HG02623 (cell line): ENCODE data around the gene NDST3.

Experiments
- ATAC-seq: cut with Tn5 transposase; IDR thresholded peaks from one replicate; pipeline ENCODE4 v1.9.1; 2021; ENCODE audit warnings: moderate library complexity; ENCODE audit not compliant: unreplicated experiment

Gene NDST3

GRCh38 chr4:118034053-118034785 lies at the start of gene NDST3:
TSS of gene NDST3 (plus strand) at chr4:118034486. CDS start at chr4:118053911, 19,425 bp downstream.
- no peak for ATAC-seq

GRCh38 chr4:117986321-117986720 lies 48.0 kb upstream of the NDST3 start:
- no peak for ATAC-seq

GRCh38 chr4:117987464-117987863 lies 46.8 kb upstream of the NDST3 start:
- ATAC-seq, result no peak

GRCh38 chr4:117996891-117997290 lies 37.4 kb upstream of the NDST3 start:
- no peak for ATAC-seq

GRCh38 chr4:118004088-118004487 lies 30.2 kb upstream of the NDST3 start:
- no peak for ATAC-seq

- ATAC-seq, result no peak
Observed at GRCh38 chr4:118005883-118006282, 28.4 kb upstream of the NDST3 start.

- no peak for ATAC-seq
Observed at GRCh38 chr4:118012142-118012541, 22.1 kb upstream of the NDST3 start.

- ATAC-seq, result no peak
Observed at GRCh38 chr4:118014831-118015230, 19.5 kb upstream of the NDST3 start.

GRCh38 chr4:118018381-118019145 lies 15.7 kb upstream of the NDST3 start:
- no peak for ATAC-seq

GRCh38 chr4:118026806-118027205 lies 7.5 kb upstream of the NDST3 start:
- no peak for ATAC-seq

- ATAC-seq, result no peak
Observed at GRCh38 chr4:118029224-118029623, 5.1 kb upstream of the NDST3 start.

- ATAC-seq, result no peak
Observed at GRCh38 chr4:118032691-118033090, 1.6 kb upstream of the NDST3 start.

- ATAC-seq, result no peak
Observed at GRCh38 chr4:118033148-118034052, 886 bp upstream of the NDST3 start.

- ATAC-seq, result no peak
Observed at GRCh38 chr4:118035309-118035708, 1.0 kb downstream of the NDST3 start.

- ATAC-seq, result no peak
Observed at GRCh38 chr4:118036336-118036735, 2.0 kb downstream of the NDST3 start.

GRCh38 chr4:118037955-118038354 lies 3.7 kb downstream of the NDST3 start:
- no peak for ATAC-seq

GRCh38 chr4:118046323-118046722 lies 12.0 kb downstream of the NDST3 start:
- ATAC-seq, result no peak

GRCh38 chr4:118047043-118047442 lies 12.8 kb downstream of the NDST3 start:
- ATAC-seq, result no peak

- ATAC-seq, result no peak
Observed at GRCh38 chr4:118058955-118059354, 24.7 kb downstream of the NDST3 start.

GRCh38 chr4:118059397-118059796 lies 25.1 kb downstream of the NDST3 start:
- no peak for ATAC-seq
